Globus pallidus (tissue), 1 donor: ENCODE results near the gene COL6A2.
"Not testable (repeated sequence)": the region's sequence is repeated elsewhere in the genome, so short reads cannot be mapped to it uniquely, and the experiment has no call there.

Experiments
- DNase-seq: peaks from one replicate; pipeline ENCODE4 v3.0.0-alpha.2; 2015; ENCODE audit warnings: low spot score

The COL6A2 gene

GRCh38 chr21:46176443-46177129 lies 78.7 kb downstream of the COL6A2 start:
- not testable (repeated sequence) for DNase-seq

GRCh38 chr21:46178961-46179360 lies 81.0 kb downstream of the COL6A2 start:
- no peak for DNase-seq
